AML-193 (cell line): ENCODE results near the gene MORN5.

ENCODE experiments used
- DNase-seq, 2 experiments: peaks; one replicate each; lab custom pipeline; 2025; lab: John Stamatoyannopoulos, UW

The MORN5 gene

GRCh38 chr9:122216138-122216797 lies 56.6 kb downstream of the MORN5 start:
- no peak for DNase-seq

- DNase-seq: no peak
Measured at GRCh38 chr9:122216798-122217418, 57.2 kb downstream of the MORN5 start.

DNA sequence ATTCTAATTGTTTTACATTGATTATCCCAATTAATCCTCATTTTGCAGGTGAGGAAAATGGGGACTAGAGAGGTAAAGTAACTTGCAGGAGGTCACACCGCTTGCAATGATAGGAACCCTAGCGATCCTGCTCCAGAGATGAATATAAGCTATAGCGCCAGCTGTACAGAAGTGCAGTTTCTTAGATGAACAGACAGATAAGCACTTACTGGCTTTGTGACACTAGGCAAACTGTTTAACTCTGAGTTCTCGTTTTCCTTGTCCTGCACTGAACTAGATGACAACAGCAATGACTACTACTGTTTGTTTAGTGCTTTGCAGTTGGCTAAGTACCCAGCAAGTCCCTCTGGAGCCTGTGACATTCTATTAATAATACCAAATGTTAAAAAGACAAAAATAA lies 57.9 kb downstream of the MORN5 start:
- no peak for DNase-seq

DNA sequence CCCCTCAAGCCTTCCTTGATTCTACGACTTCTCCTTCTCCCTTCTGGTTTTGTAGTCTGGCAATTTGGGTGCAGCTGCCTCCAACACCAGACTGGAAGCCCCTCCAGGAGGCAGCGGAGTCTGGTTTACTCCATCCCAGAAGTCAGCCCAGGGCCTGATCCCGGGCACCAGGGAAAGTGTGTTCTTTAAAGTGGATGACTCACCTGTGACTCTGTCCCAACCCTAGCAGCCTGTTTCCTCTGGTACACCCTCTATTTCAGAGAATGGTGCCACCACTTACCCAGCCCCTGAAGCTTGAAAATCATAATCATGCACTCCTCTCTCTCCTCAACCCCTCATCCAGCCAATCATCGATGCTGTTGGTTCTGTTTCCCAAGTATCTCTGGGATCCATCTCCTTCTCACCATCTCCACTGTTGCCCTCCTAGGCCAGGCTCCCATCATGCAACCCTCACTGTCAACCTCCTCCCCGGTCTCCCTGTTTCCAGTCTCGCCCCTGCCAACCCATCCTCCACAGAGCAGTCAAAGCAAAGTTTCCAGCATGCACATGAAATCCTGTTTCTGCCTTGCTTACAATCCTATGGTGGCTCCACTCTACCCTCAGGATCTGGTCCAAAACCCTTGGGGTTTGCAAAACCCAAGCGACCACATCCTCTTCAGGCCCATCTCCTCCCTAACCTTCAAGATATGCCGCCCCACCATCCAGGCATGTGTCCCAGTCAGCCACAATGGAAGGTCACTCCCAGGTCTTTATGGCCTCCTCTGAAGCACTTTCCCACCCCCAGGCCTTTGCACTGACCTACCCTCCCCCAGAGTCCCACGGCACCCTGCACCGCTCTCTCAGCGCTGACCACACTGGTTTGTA lies 58.6 kb downstream of the MORN5 start:
- no peak for DNase-seq

DNA sequence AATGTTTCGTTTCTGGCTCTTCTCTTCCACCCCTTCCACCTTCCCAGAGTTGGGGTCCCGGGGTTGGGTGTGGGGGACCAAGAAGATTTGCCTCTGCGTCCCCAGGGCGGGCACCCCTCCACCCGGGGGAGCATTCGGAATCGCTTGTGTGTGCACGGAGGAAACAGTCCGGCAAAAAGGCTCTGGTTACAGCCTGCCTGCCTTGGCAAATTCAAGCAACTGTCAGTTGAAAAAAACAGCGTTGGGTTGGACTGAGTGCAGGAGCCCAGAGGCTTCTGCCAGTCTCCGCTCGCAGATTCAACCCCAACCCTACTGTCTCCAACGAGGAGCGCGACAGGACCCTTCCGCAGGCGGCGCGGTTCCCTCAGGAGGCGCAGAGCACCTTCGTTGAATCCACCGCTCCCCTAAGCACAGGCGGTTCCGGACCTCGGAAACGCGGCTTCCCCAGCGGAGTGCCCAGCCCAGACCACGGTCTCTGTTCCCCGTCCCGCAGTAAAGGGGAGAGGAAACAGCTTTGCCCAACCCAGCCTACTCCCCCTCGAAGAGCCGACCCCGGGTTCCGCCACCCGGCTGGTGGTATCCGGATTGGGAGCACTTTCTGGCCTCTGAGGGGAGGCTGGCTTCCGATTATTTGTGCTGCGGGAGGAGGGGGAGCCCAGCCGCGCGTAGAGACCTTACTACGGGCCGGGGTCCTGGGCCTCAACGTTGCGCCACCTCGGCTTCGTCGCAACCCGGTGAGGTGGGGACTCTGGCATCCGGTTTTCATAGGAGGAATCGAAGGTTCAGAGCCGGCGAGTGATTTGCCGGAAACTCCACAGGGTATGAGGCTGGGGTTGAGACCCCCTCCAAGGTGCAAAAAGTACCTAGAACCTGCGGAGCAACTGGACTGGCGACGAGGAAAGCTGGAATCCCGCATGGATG lies 59.5 kb downstream of the MORN5 start:
- no peak for DNase-seq

DNA sequence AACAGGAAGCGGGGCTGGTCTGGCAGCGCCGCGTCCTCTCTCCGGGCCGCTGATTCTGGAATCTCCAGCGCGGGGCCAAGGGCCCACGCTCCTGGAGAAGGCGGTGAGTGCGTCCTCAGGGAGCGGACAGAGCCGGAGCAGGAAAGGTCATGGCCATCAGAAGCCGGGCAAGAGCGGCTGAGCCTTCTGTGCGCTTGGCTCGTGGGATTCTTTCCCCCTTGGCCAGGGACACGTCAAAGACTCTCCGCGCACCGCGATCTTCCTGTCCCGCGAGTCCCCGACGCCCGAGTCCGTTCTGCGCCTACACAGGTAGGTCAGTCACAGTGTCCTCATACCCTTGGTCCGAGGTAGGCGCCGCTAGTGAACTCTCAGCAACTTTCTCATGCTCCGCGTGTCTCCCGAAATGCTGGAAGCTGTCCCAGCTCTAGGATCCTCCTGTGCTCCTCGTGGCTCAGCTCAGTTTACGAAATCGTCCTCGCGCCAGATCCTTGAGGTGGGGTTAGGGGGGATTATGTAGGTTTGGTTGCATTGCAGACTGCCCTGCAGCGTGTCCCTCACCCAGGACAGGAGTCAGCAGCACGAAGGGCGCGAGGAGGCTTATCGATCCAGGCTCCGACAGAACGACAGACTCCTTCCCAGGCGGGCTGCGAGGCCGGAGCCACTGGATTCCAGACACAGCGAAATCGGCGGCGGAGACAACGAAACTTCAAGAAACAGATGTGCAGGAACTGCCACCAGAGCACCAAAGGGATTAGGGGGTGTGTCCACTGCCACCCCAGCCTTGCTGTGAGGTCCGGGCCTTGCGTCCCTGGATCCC lies 60.4 kb downstream of the MORN5 start:
- no peak for DNase-seq

GRCh38 chr9:122220673-122221182 lies 61.0 kb downstream of the MORN5 start:
- no peak for DNase-seq

GRCh38 chr9:122221183-122221811 lies 61.6 kb downstream of the MORN5 start:
- DNase-seq: no peak

DNA sequence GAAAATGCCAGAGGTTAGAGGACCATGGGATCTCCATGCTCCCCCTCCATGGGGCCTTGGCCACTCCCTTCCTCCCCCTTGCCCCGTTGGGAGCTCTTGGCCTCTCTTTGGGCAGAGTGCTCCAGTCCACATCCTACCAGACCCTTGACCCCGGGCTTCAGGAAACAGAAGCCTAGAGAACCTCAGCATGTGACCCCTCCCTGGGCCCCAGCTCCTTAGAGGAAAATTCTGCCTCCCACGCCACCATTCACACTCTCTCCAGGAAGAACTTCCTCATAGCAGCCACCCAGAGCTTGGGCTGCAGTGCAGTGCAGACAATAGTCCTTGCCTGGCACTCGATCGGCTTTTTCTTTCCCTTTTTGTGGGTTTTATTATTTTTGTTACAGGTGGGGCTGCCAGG lies 63.1 kb downstream of the MORN5 start:
- no peak for DNase-seq

DNA sequence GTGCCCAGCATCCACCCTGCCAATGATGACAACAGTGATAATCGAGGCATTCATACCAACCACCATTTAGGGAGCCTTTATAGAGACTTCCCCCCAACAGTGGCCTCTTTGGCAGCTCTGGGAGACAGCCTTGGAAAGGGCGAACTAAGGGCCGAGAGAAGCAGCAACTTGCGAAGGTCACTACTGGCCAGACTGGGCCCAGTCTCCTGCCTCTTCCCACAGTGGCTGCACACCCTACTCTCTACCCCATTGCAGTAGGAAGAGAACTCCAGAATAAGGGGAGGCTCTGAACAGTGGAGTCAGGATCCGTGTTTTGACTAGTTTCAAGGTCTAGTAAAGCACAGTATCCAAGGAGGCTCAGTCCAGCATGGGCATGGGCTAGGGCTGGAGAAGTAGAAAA lies 63.7 kb downstream of the MORN5 start:
- DNase-seq: no peak

- DNase-seq: no peak
Measured at GRCh38 chr9:122225312-122226141, 65.8 kb downstream of the MORN5 start.

GRCh38 chr9:122226142-122226757 lies 66.5 kb downstream of the MORN5 start:
- no peak for DNase-seq

DNA sequence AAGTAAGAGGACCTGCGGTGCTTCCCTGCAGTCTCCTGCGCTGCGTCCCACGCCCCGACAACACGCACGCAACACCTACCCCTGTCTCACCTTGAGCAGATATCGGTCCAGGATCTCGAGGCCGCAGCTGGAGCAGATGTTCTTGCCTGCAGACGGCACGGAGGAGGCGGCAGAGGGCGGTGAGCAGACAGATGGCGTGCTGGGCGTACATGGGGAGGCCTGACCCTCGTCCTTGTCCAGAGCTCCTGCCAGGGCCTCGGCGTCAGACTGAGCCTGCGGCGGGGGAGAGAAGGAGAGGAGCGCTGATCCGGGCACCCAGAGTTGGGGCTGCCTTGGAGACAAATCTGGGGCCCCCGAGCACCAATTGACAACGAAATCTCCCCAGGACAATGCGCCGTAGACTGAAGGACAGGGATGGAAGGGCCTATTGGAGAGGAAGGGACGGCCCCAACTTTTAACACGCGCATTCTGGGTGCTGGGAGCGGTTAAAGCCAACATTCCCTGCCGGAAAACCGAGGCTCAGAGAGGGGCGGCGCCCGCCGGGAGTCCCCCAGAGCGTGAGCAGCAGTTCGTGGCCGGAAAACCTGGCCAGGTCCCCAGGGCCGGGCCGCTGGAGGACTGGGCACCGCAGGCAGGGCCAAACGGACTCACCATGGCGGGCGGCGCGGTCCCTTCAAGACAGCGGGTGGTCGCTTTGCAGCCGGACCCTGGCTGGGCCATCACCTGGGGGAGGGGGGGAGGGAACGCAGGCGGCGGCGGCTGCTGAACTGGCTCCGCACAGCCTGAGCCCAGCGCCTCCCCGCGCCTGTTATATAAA lies 67.3 kb downstream of the MORN5 start:
- DNase-seq: no peak

DNA sequence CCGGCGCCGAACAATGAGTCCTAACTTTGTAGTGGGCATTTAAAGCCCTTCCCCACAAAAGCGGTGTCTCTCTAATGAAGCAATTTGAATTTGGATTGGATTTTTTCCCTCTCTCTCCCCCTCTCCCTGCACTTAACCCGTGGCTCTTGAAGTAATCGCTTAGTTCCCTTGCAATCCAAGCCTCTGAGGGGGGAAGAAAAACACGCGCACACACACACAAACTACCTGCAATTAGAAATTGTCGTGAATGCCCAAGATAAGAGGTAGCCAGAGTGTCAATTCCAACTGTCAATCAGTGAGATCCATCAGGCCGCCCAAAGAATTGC lies 67.8 kb downstream of the MORN5 start:
- no peak for DNase-seq

GRCh38 chr9:122228191-122228567 lies 68.5 kb downstream of the MORN5 start:
- DNase-seq: no peak

DNA sequence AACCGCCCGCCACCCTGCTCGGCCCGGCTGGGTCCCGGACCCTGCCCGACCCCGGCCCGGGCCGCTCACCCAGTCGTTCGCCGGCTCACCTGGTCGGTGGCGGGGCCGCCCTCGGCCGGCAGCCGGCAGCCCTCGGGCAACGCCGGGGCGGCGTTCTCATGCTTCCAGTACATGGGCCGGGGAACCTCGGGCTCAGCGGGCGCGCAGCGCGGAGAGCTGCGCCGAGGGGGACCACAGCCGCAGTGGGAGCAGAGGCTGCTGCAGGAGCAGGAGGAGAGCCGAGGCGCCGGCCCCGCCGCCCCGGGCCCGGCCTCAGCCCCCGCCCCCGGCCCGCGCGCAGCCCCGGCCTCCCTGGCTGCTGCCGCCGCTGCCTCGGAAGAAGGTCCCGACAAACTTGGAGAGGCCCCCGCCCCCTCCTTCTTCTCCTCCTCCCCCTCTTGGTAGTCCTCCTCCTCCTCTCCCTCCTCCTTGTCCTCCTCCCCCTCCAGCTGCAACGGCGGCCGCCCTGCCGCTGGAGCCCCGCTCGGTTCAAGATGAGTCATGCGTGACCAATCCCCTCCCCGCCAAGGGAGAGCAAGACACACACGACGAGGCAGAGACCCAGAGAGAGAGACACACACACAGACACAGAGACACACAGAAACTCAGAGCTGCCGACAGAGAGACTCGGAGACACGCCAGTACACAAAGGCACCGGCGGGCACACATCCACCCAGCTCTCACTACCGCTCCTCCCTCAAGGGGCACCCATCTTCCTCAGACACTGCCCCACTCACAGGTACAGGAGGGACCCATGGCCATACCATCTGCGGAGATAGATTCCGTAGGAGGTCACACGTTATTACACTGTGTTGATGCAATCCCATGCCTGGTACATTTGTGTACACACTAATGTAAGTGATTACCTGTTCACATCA lies 69.1 kb downstream of the MORN5 start, which contains the start of gene LHX6:
LHX6 (minus strand) TSS at position 390 of the 917 bp plus-strand sequence; CDS start at position 173, 217 bp downstream.
- DNase-seq: no peak

DNA sequence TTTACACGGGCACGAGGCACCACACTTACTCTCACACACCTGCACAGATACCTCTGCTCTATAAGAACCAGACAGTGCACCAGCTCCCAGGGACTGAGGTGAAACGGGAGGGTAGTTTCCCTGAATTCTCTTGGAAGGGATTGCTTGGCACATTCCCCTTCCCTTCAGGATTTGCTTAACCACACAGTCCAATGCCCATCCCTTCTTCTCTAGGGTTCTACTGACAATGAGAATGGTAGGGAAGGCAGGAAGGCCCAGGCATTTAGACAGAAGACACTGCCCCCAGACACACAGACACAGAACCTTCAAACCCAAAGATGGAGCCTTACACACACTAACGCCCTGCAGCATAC lies 69.8 kb downstream of the MORN5 start:
- DNase-seq: no peak
